Activated naive CD8-positive, alpha-beta T cell treated with anti-CD3 and anti-CD28 coated beads, Interleukin-2, amount 10 ng/mL, durations not matched to agents 7 days and 5 days (primary cell): ENCODE measurements around the gene INPP5E. TPM values are rescaled to one million over a fixed set of nuclear protein-coding genes. Genes with fewer than 3 reads are reported as not detected.
A peak's percentile ranks its signal among the peaks of the same experiment; 100 is the strongest.
"Not testable (repeated sequence)": the region's sequence is repeated elsewhere in the genome, so short reads cannot be mapped to it uniquely, and the experiment has no call there.

Experiments
- ATAC-seq: fragments of 150-1000 bp; cut with Tn5 transposase; one replicate; pipeline ENCODE4 v1.10.0; 2021; ENCODE audit warnings: low read depth, moderate library complexity
- POLR2A ChIA-PET: fragments of 350-600 bp; sonication (Branson Sonifier 250); formaldehyde crosslinking; loops from one replicate; lab custom pipeline; 2021; ENCODE audit warnings: antibody characterized with exemption; lab: Charles Lee
- DNase-seq: peaks from one replicate; pipeline ENCODE4 v3.0.0; 2021
- H3K27ac Mint-ChIP-seq: one replicate; pipeline ENCODE4 v1.8.0; 2022; ENCODE audit warnings: mild to moderate bottlenecking, mixed read lengths
- H3K27me3 Mint-ChIP-seq: one replicate; pipeline ENCODE4 v1.8.0; 2022; ENCODE audit warnings: mild to moderate bottlenecking, moderate library complexity, mixed read lengths
- H3K36me3 Mint-ChIP-seq: one replicate; pipeline ENCODE4 v1.8.0; 2021; ENCODE audit warnings: mild to moderate bottlenecking, mixed read lengths
- H3K4me1 Mint-ChIP-seq: one replicate; pipeline ENCODE4 v1.8.0; 2021; ENCODE audit warnings: mixed read lengths
- H3K4me3 Mint-ChIP-seq: one replicate; pipeline ENCODE4 v1.8.0; 2022; ENCODE audit warnings: mild to moderate bottlenecking, moderate library complexity, mixed read lengths
- H3K9me3 Mint-ChIP-seq: one replicate; pipeline ENCODE4 v1.8.0; 2021; ENCODE audit warnings: mixed read lengths
- total RNA-seq, 2 experiments: library from RNA; stranded (reverse); gene quantifications; one replicate each; pipeline ENCODE4 v1.2.3, GENCODE V29; 2021

INPP5E gene
- total RNA-seq, 2 experiments from 2014 or later: 22.8 to 23.0 TPM

GRCh38 chr9:136436055-136436634, 3.5 kb downstream of the INPP5E start:
- DNase-seq (no peak), ATAC-seq (no peak)
- Mint-ChIP-seq H3K4me1 (peaks cover 21% of the 10 kb centered on the region), H3K4me3 (no peak overlapping the region), H3K9me3 (no peaks in the 10 kb centered on the region), H3K27ac (no peak overlapping the region), H3K36me3 (no peaks in the 10 kb centered on the region), H3K27me3 (no peaks in the 10 kb centered on the region)
- POLR2A ChIA-PET: no interaction called here

- DNase-seq (no peak), ATAC-seq (no peak)
- H3K9me3 Mint-ChIP-seq: no peaks in the 10 kb centered on the region
- H3K4me1 Mint-ChIP-seq: peaks cover 21% of the 10 kb centered on the region
- H3K27ac Mint-ChIP-seq: no peak overlapping the region
- no peaks in the 10 kb centered on the region for H3K36me3 Mint-ChIP-seq
- H3K4me3 Mint-ChIP-seq: no peak overlapping the region
- no peaks in the 10 kb centered on the region for H3K27me3 Mint-ChIP-seq
- POLR2A ChIA-PET: no interaction called here
Measured at GRCh38 chr9:136434580-136435169, 5.0 kb downstream of the INPP5E start.

- no peaks in the 10 kb centered on the region for H3K9me3 Mint-ChIP-seq
- peaks cover 21% of the 10 kb centered on the region for H3K4me1 Mint-ChIP-seq
- POLR2A ChIA-PET: no interaction called here
- no peak overlapping the region for H3K27ac Mint-ChIP-seq
- no peaks in the 10 kb centered on the region for H3K36me3 Mint-ChIP-seq
- H3K4me3 Mint-ChIP-seq: no peak overlapping the region
- no peak for ATAC-seq
- no peak for DNase-seq
- no peaks in the 10 kb centered on the region for H3K27me3 Mint-ChIP-seq
Measured at GRCh38 chr9:136433849-136434579, 5.6 kb downstream of the INPP5E start.

- POLR2A ChIA-PET: no interaction called here
- no peak for DNase-seq
- Mint-ChIP-seq H3K27me3 (no peaks in the 10 kb centered on the region), H3K27ac (no peak overlapping the region), H3K4me3 (no peak overlapping the region), H3K9me3 (no peaks in the 10 kb centered on the region), H3K4me1 (peaks cover 19% of the 10 kb centered on the region), H3K36me3 (no peaks in the 10 kb centered on the region)
- ATAC-seq: no peak
Measured at GRCh38 chr9:136433043-136433715, 6.5 kb downstream of the INPP5E start.

GRCh38 chr9:136432591-136432990, 7.1 kb downstream of the INPP5E start:
- Mint-ChIP-seq H3K4me3 (no peak overlapping the region), H3K9me3 (no peaks in the 10 kb centered on the region), H3K4me1 (peaks cover 14% of the 10 kb centered on the region), H3K27me3 (no peaks in the 10 kb centered on the region), H3K27ac (no peak overlapping the region), H3K36me3 (no peaks in the 10 kb centered on the region)
- DNase-seq (no peak), ATAC-seq (no peak)
- POLR2A ChIA-PET: no interaction called here

- no peak for DNase-seq
- POLR2A ChIA-PET: no interaction called here
- no peak overlapping the region for H3K27ac Mint-ChIP-seq
- no peaks in the 10 kb centered on the region for H3K27me3 Mint-ChIP-seq
- no peaks in the 10 kb centered on the region for H3K9me3 Mint-ChIP-seq
- H3K36me3 Mint-ChIP-seq: no peaks in the 10 kb centered on the region
- peaks cover 7% of the 10 kb centered on the region for H3K4me1 Mint-ChIP-seq
- ATAC-seq: no peak
- no peak overlapping the region for H3K4me3 Mint-ChIP-seq
Measured at GRCh38 chr9:136431782-136432350, 7.8 kb downstream of the INPP5E start.

- Mint-ChIP-seq H3K4me1 (no peaks in the 10 kb centered on the region), H3K27me3 (no peaks in the 10 kb centered on the region), H3K36me3 (no peaks in the 10 kb centered on the region), H3K9me3 (no peaks in the 10 kb centered on the region), H3K4me3 (no peak overlapping the region), H3K27ac (no peak overlapping the region)
- ATAC-seq (no peak), DNase-seq (no peak)
- POLR2A ChIA-PET: no interaction called here
Measured at GRCh38 chr9:136430588-136431234, 8.9 kb downstream of the INPP5E start.

- no peak overlapping the region for H3K4me3 Mint-ChIP-seq
- H3K4me1 Mint-ChIP-seq: no peaks in the 10 kb centered on the region
- H3K36me3 Mint-ChIP-seq: peaks cover 1% of the 10 kb centered on the region
- POLR2A ChIA-PET: interaction anchor here (0.7 kb wide), 1 partner anchor 9 kb away, joined by 3 read pairs; no protein-coding TSS in a partner anchor
- H3K27ac Mint-ChIP-seq: no peak overlapping the region
- no peaks in the 10 kb centered on the region for H3K27me3 Mint-ChIP-seq
- H3K9me3 Mint-ChIP-seq: no peaks in the 10 kb centered on the region
- no peak for ATAC-seq
- no peak for DNase-seq
Measured at GRCh38 chr9:136429683-136430491, 9.8 kb downstream of the INPP5E start.

GRCh38 chr9:136429075-136429628, 10.5 kb downstream of the INPP5E start:
- no peak overlapping the region for H3K4me3 Mint-ChIP-seq
- no peak overlapping the region for H3K27ac Mint-ChIP-seq
- no peaks in the 10 kb centered on the region for H3K27me3 Mint-ChIP-seq
- DNase-seq (no peak), ATAC-seq (peak; percentile 8)
- no peaks in the 10 kb centered on the region for H3K9me3 Mint-ChIP-seq
- no peaks in the 10 kb centered on the region for H3K4me1 Mint-ChIP-seq
- POLR2A ChIA-PET: interaction anchor here (0.7 kb wide), 1 partner anchor 10 kb away, joined by 3 read pairs; no protein-coding TSS in a partner anchor
- H3K36me3 Mint-ChIP-seq: peaks cover 1% of the 10 kb centered on the region

GRCh38 chr9:136426787-136427186, 12.9 kb downstream of the INPP5E start:
- Mint-ChIP-seq H3K36me3 (peaks cover 1% of the 10 kb centered on the region), H3K9me3 (no peaks in the 10 kb centered on the region), H3K4me1 (no peaks in the 10 kb centered on the region), H3K27me3 (no peaks in the 10 kb centered on the region), H3K4me3 (no peak overlapping the region), H3K27ac (no peak overlapping the region)
- POLR2A ChIA-PET: interaction anchor here (0.7 kb wide), 1 partner anchor 56 kb away, joined by 3 read pairs; no protein-coding TSS in a partner anchor
- ATAC-seq: no peak
- no peak for DNase-seq

GRCh38 chr9:136425367-136425766, 14.3 kb downstream of the INPP5E start:
- not testable (repeated sequence) for H3K27me3 Mint-ChIP-seq

More at GRCh38 chr9:136425367-136425766, 14.3 kb downstream of the INPP5E start:
- peak overlapping the region; percentile 36 for H3K27ac Mint-ChIP-seq
- H3K9me3 Mint-ChIP-seq, H3K4me3 Mint-ChIP-seq, POLR2A ChIA-PET, H3K36me3 Mint-ChIP-seq, H3K4me1 Mint-ChIP-seq, ATAC-seq, DNase-seq: not testable (repeated sequence)
